HL-60 (cell line): ENCODE measurements around the gene PTGES3.

Experiments
- CTCF ChIP-seq: IDR thresholded peaks from one replicate; pipeline ENCODE4 v1.5.1; 2011; ENCODE audit warnings: low read length, control low read depth, inconsistent platforms; ENCODE audit not compliant: insufficient read depth
- GABPA ChIP-seq: IDR thresholded peaks from 2 replicates; pipeline ENCODE4 v1.6.1; 2012; ENCODE audit warnings: low read depth
- POLR2AphosphoS5 ChIP-seq: IDR thresholded peaks from 2 replicates; pipeline ENCODE4 v1.6.1; 2012; ENCODE audit warnings: low read depth
- REST ChIP-seq: IDR thresholded peaks from 2 replicates; pipeline ENCODE4 v1.6.1; 2012; ENCODE audit warnings: low read depth; ENCODE audit not compliant: insufficient replicate concordance
- SPI1 ChIP-seq: IDR thresholded peaks from 2 replicates; pipeline ENCODE4 v1.6.1; 2012; ENCODE audit warnings: low read depth, mild to moderate bottlenecking, borderline replicate concordance

GRCh38 chr12:56723889-56724700 lies 36.0 kb upstream of the PTGES3 start:
- TF ChIP-seq CTCF (no peak), SPI1 (no peak), GABPA (no peak), POLR2AphosphoS5 (peak; percentile 54; the same call in 1 of the 2 replicates), REST (no peak)
